ENCODE results near the gene ZBTB1. TPM values are rescaled to one million over a fixed set of nuclear protein-coding genes. Genes with fewer than 3 reads are reported as not detected.
"Not testable (repeated sequence)": the region's sequence is repeated elsewhere in the genome, so short reads cannot be mapped to it uniquely, and the experiment has no call there.

The ZBTB1 gene
- total RNA-seq, 1 donor from 2014 or later: 63.7 TPM

- intact Hi-C loops (cut with micrococcal nuclease): no loop called here
Observed at GRCh38 chr14:64495252-64495651, 9.3 kb upstream of the ZBTB1 start.

GRCh38 chr14:64496764-64497163, 7.8 kb upstream of the ZBTB1 start:
- intact Hi-C loops (cut with micrococcal nuclease): loop anchor here (2.0 kb wide), 1 partner anchor 14 kb away; no protein-coding TSS in a partner anchor

GRCh38 chr14:64500088-64500487, 4.5 kb upstream of the ZBTB1 start:
- intact Hi-C loops (cut with micrococcal nuclease): loop anchor here (5.0 kb wide), 3 partner anchors 33 to 648 kb away; partner anchors contain the start of genes AKAP5, MAX and SYNE2

GRCh38 chr14:64501411-64502171, 3.0 kb upstream of the ZBTB1 start:
- intact Hi-C loops (cut with micrococcal nuclease): loop anchor here (5.0 kb wide), 3 partner anchors 34 to 649 kb away; partner anchors contain the start of genes AKAP5, MAX and SYNE2

- intact Hi-C loops (cut with micrococcal nuclease): loop anchor here (5.0 kb wide), 3 partner anchors 35 to 650 kb away; partner anchors contain the start of genes AKAP5, MAX and SYNE2
Observed at GRCh38 chr14:64502456-64502855, 2.1 kb upstream of the ZBTB1 start.

GRCh38 chr14:64502887-64503433, 1.6 kb upstream of the ZBTB1 start:
- intact Hi-C loops (cut with micrococcal nuclease): loop anchor here (1.0 to 5.0 kb wide), 7 partner anchors 8 to 861 kb away; partner anchors contain the start of genes AKAP5, HSPA2, MAX and MTHFD1

- intact Hi-C loops (cut with micrococcal nuclease): loop anchor here (1.0 to 5.0 kb wide), 8 partner anchors 8 to 861 kb away; partner anchors contain the start of genes AKAP5, CHURC1, HSPA2 and MAX
Observed at GRCh38 chr14:64503434-64504309, 898 bp upstream of the ZBTB1 start, which contains the start of gene ZBTB25. TSS of gene ZBTB25 (minus strand) at chr14:64503838. CDS start at chr14:64490533, 13,305 bp downstream.

GRCh38 chr14:64504897-64505794, 576 bp downstream of the ZBTB1 start:
- intact Hi-C loops (cut with micrococcal nuclease): loop anchor here (1.0 to 5.0 kb wide), 5 partner anchors 38 to 653 kb away; partner anchors contain the start of genes AKAP5, CHURC1, MAX and SYNE2

- intact Hi-C loops (cut with micrococcal nuclease): no loop called here
Observed at GRCh38 chr14:64506721-64507120, 2.2 kb downstream of the ZBTB1 start.

GRCh38 chr14:64507376-64508156, 3.0 kb downstream of the ZBTB1 start:
- intact Hi-C loops (cut with micrococcal nuclease): no loop called here

- intact Hi-C loops (cut with micrococcal nuclease): no loop called here
Observed at GRCh38 chr14:64508215-64508776, 3.7 kb downstream of the ZBTB1 start.

GRCh38 chr14:64509036-64509435, 4.5 kb downstream of the ZBTB1 start:
- intact Hi-C loops (cut with micrococcal nuclease): no loop called here

GRCh38 chr14:64510825-64511671, 6.5 kb downstream of the ZBTB1 start:
- intact Hi-C loops (cut with micrococcal nuclease): loop anchor here (1.0 to 2.0 kb wide), 6 partner anchors 8 to 167 kb away; partner anchors contain the start of genes AKAP5 and ZBTB25

GRCh38 chr14:64513271-64513670, 8.7 kb downstream of the ZBTB1 start:
- intact Hi-C loops (cut with micrococcal nuclease): no loop called here

GRCh38 chr14:64515053-64515452, 10.5 kb downstream of the ZBTB1 start:
- intact Hi-C loops (cut with micrococcal nuclease): no loop called here

- intact Hi-C loops (cut with micrococcal nuclease): no loop called here
Observed at GRCh38 chr14:64516969-64517368, 12.4 kb downstream of the ZBTB1 start.

- intact Hi-C loops (cut with micrococcal nuclease): not testable (repeated sequence)
Observed at GRCh38 chr14:64517667-64518066, 13.1 kb downstream of the ZBTB1 start.

GRCh38 chr14:64518229-64518628, 13.7 kb downstream of the ZBTB1 start:
- intact Hi-C loops (cut with micrococcal nuclease): no loop called here
